ENCODE measurements around the gene FOXF2. TPM values are rescaled to one million over a fixed set of nuclear protein-coding genes. Genes with fewer than 3 reads are reported as not detected.

The FOXF2 gene
- total RNA-seq, 3 donors from 2014 or later, result 6.9 to 68.1 (median 7.1) TPM

DNA sequence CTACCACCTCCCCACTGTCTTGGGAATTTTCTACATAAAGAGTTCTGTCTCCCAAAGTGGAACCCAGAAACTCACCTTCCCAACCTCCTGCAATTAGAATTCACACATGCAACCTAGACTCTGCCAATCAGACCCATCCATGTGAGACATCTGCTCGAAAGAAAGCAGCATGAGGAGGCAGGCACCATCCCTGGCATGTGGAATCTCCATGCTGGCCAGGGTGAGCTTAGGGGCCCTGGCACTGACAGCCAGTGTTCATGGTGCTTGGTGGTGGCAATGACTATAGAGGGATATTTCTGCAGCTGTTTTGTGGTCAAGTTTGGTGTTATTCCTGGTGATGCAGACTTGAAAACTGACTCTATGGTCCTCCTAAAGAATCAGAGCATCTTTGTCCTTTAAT, 17.4 kb upstream of the FOXF2 start:
- Histone ChIP-seq H3K4me1 (ENCODE audit: low read depth) (no peaks in the 10 kb centered on the region), H3K4me3 (no peak overlapping the region), H3K9me3 (no peaks in the 10 kb centered on the region), H3K36me3 (ENCODE audit: low read depth) (no peaks in the 10 kb centered on the region)
- no peak for DNase-seq
- no peak for ATAC-seq
- intact Hi-C loops (cut with DNase I, micrococcal nuclease), result no loop called here
- TF ChIP-seq, protein P1, sequence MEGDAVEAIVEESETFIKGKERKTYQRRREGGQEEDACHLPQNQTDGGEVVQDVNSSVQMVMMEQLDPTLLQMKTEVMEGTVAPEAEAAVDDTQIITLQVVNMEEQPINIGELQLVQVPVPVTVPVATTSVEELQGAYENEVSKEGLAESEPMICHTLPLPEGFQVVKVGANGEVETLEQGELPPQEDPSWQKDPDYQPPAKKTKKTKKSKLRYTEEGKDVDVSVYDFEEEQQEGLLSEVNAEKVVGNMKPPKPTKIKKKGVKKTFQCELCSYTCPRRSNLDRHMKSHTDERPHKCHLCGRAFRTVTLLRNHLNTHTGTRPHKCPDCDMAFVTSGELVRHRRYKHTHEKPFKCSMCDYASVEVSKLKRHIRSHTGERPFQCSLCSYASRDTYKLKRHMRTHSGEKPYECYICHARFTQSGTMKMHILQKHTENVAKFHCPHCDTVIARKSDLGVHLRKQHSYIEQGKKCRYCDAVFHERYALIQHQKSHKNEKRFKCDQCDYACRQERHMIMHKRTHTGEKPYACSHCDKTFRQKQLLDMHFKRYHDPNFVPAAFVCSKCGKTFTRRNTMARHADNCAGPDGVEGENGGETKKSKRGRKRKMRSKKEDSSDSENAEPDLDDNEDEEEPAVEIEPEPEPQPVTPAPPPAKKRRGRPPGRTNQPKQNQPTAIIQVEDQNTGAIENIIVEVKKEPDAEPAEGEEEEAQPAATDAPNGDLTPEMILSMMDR (IDR thresholded peaks at IDR 0.05), result no peak

DNA sequence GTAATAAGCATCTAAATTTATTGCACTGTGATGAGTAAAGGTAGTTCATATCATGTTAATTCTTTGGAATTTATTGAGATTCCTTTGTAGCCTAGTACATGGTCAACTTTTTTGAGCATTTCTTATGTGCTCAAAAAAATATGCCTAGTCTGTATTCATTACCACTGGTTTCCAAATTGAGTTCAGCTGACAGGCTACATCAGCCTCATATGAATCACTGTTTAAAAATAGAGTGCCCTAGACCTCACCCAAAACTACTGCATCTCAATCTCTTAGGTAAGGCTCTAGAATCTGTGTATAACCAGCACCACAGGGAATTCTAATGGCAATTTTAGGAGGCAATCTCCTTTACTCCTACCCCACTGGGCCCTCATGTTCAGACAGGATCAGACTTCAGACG, 16.7 kb upstream of the FOXF2 start:
- Histone ChIP-seq H3K36me3 (ENCODE audit: low read depth) (no peaks in the 10 kb centered on the region), H3K9me3 (no peaks in the 10 kb centered on the region), H3K4me1 (ENCODE audit: low read depth) (no peaks in the 10 kb centered on the region), H3K4me3 (no peak overlapping the region)
- DNase-seq, result no peak
- no peak for ATAC-seq
- intact Hi-C loops (cut with DNase I, micrococcal nuclease), result no loop called here
- TF ChIP-seq, protein P1 (IDR thresholded peaks at IDR 0.05), result no peak

DNA sequence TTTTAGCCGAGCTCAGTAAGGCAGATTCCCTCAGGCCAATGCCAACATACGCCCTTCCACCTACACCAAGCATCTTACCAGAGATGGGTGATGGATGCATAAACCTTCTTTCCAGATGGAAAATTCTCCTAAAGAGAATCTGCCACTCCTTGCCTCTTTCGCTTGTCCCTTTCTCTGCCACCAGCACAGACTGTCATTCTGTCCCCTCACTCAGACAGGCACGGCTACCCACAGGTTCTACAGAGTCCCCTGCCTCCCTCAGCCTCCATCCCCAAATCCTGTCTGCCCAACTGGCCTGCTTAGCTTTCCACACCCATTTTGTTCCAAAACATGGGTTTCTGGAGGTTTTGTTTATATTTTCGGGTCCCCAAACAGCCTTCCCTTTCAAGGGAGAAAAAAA, 12.7 kb upstream of the FOXF2 start:
- DNase-seq, result no peak
- intact Hi-C loops (cut with DNase I, micrococcal nuclease), result no loop called here
- TF ChIP-seq, protein P1 (IDR thresholded peaks at IDR 0.05), result no peak
- H3K4me3 ChIP-seq, result no peak overlapping the region
- peaks cover 11% of the 10 kb centered on the region for H3K4me1 ChIP-seq (ENCODE audit: low read depth)
- no peaks in the 10 kb centered on the region for H3K9me3 ChIP-seq
- ATAC-seq, result no peak
- H3K36me3 ChIP-seq (ENCODE audit: low read depth), result no peaks in the 10 kb centered on the region

DNA sequence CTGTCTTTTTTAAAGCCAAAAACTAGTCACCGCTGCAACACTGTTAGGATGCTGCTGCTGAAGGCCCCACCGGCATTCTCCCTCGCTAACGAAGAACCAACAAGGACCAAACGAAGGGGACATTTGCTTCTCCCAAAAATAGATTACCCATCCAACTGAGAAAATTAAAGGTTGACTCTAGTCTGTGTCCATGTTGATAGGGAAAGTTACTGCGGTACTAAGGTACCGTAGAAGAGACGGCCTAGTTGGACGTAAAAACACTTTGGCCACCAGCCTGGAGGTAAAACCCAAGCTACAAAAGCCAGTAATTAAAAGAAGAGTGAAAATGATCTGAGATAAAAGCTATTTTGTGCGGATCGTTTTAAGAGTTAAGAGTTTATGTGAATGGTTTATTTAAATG, 11.8 kb upstream of the FOXF2 start:
- DNase-seq, result no peak
- TF ChIP-seq, protein P1 (IDR thresholded peaks at IDR 0.05), result no peak
- Histone ChIP-seq H3K9me3 (no peaks in the 10 kb centered on the region), H3K4me3 (no peak overlapping the region), H3K36me3 (ENCODE audit: low read depth) (no peaks in the 10 kb centered on the region), H3K4me1 (ENCODE audit: low read depth) (peaks cover 18% of the 10 kb centered on the region)
- intact Hi-C loops (cut with DNase I, micrococcal nuclease), result no loop called here
- ATAC-seq, result no peak

DNA sequence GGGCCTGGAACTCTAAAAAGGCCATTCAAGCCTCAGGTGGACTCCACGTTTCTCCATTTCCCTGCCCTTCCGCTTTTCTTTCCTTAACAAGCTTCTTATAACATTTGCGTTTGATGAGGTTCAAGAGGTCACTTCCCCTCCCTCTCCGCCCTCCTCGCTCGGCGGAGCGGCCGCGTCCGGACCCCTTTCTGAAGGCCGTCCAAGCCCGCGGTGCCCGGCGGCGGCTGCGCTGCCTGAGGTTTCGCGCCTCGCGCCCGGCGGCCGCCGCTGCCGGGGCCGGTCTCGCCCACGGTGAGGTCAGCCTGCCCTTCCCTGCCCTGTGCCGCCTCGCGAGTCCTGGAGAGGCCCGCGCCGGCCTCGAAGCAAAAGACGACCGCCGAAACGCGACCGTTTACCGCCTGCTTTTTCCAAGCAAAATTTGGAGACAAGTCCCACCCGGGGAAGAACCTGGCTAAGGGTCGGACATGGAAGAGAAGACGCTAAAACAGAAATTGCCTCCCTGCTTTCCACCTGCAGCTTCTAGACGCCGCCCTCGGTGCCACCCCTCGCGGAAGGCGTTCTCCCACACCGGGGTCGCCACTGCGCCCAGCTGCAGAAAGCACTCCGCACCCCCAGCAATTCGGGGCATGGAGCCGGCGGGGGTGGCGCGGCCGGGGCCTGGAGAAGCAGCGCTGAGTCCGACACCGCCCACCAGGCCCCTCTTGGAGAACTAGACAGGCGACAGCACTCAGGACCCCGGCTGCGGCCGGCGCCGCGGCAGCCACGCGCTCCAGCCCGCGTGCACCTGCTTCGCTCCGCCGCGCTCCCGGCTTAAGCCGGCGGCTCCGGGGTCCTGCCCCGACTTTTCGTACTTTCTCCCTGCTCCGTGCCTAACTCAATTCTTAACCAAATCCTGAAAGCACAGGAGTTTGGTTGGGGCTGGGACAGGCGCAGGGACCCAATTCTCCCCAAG, 11.0 kb upstream of the FOXF2 start:
- intact Hi-C loops (cut with DNase I, micrococcal nuclease), result no loop called here
- TF ChIP-seq, protein P1 (IDR thresholded peaks at IDR 0.05), result no peak
- Histone ChIP-seq H3K9me3 (no peaks in the 10 kb centered on the region), H3K36me3 (ENCODE audit: low read depth) (no peaks in the 10 kb centered on the region), H3K4me3 (no peak overlapping the region), H3K4me1 (ENCODE audit: low read depth) (peaks cover 18% of the 10 kb centered on the region)
- DNase-seq (no peak), ATAC-seq (no peak)
